Suprapubic skin (tissue), 4 donors: ENCODE measurements around the gene BDH1. TPM values are rescaled to one million over a fixed set of nuclear protein-coding genes. Genes with fewer than 3 reads are reported as not detected.
"Not testable (repeated sequence)": the region's sequence is repeated elsewhere in the genome, so short reads cannot be mapped to it uniquely, and the experiment has no call there.

ENCODE experiments used
- DNase-seq, 2 donors: peaks; one replicate each; pipeline ENCODE4 v3.0.0-alpha.2; 2019; ENCODE audit warnings: low spot score in 2 of 2
- H3K27ac ChIP-seq: fragments of 200-600 bp; sonication (generic); one replicate; pipeline ENCODE4 v1.5.1; 2019
- H3K27me3 ChIP-seq: fragments of 200-600 bp; sonication (generic); one replicate; pipeline ENCODE4 v1.5.1; 2019
- H3K36me3 ChIP-seq: fragments of 200-600 bp; sonication (generic); one replicate; pipeline ENCODE4 v1.5.1; 2019
- H3K4me1 ChIP-seq: fragments of 200-600 bp; sonication (generic); one replicate; pipeline ENCODE4 v1.5.1; 2019
- H3K4me3 ChIP-seq: fragments of 200-600 bp; sonication (generic); one replicate; pipeline ENCODE4 v1.5.1; 2019; ENCODE audit warnings: mild to moderate bottlenecking
- H3K9me3 ChIP-seq: fragments of 200-600 bp; sonication (generic); one replicate; pipeline ENCODE4 v1.5.1; 2019
- CTCF ChIP-seq, 2 donors: fragments of 200-600 bp in 1 of 2; fragments of 450-650 bp in 1 of 2; sonication (generic) in 1 of 2; IDR thresholded peaks; one replicate each; pipeline ENCODE4 v1.5.1; 2016 to 2019; ENCODE audit warnings: antibody characterized with exemption in 2 of 2, mild to moderate bottlenecking in 1 of 2, moderate library complexity in 1 of 2
- EP300 ChIP-seq: sonication (generic); formaldehyde crosslinking; IDR thresholded peaks from one replicate; pipeline ENCODE4 v1.6.1; 2017; ENCODE audit warnings: antibody characterized with exemption
- POLR2A ChIP-seq, 2 donors: fragments of 450-650 bp; IDR thresholded peaks; one replicate each; pipeline ENCODE4 v1.6.1; 2017; ENCODE audit warnings: antibody characterized with exemption in 2 of 2, mild to moderate bottlenecking in 2 of 2, moderate library complexity in 2 of 2
- POLR2AphosphoS5 ChIP-seq, 3 donors: sonication (generic); formaldehyde crosslinking; IDR thresholded peaks; one replicate each; pipeline ENCODE4 v1.6.1; 2017; ENCODE audit warnings: antibody characterized with exemption in 3 of 3
- WGBS: methylation state at CpG from one replicate; pipeline ENCODE4 v1.1.5; 2018; 5-methylcytosine and 5-hydroxymethylcytosine counted together
- total RNA-seq, 4 donors: library from RNA; depleted of rRNA; stranded (reverse); fragments of >200 nt; gene quantifications; one replicate each; pipeline ENCODE4 v1.1.0, GENCODE V29; 2016

The BDH1 gene
- total RNA-seq, 4 donors from 2014 or later: 40.7 to 70.7 (median 43.1) TPM

- Histone ChIP-seq H3K27ac (no peak overlapping the region), H3K4me3 (no peak overlapping the region), H3K27me3 (no peaks in the 10 kb centered on the region), H3K4me1 (no peaks in the 10 kb centered on the region), H3K9me3 (no peaks in the 10 kb centered on the region), H3K36me3 (no peaks in the 10 kb centered on the region)
- no peak for DNase-seq
- WGBS: 84% methylated on average over 18 of the region's 18 CpGs
- TF ChIP-seq EP300: no peak
- TF ChIP-seq POLR2AphosphoS5 (IDR thresholded peaks at IDR 0.05): no peak
- no peak for TF ChIP-seq CTCF (IDR thresholded peaks at IDR 0.05)
- TF ChIP-seq POLR2A (IDR thresholded peaks at IDR 0.05): no peak
Observed at GRCh38 chr3:197592361-197593045, 36.7 kb upstream of the BDH1 start.

- TF ChIP-seq EP300: no peak
- TF ChIP-seq POLR2A (IDR thresholded peaks at IDR 0.05): no peak
- no peak for TF ChIP-seq POLR2AphosphoS5 (IDR thresholded peaks at IDR 0.05)
- TF ChIP-seq CTCF (IDR thresholded peaks at IDR 0.05): no peak
- DNase-seq: no peak
- Histone ChIP-seq H3K4me1 (no peaks in the 10 kb centered on the region), H3K27me3 (no peaks in the 10 kb centered on the region), H3K27ac (no peak overlapping the region), H3K36me3 (no peaks in the 10 kb centered on the region), H3K9me3 (no peaks in the 10 kb centered on the region), H3K4me3 (no peak overlapping the region)
- 86% methylated on average over 5 of the region's 6 CpGs for WGBS
Observed at GRCh38 chr3:197591816-197592215, 36.0 kb upstream of the BDH1 start.

- Histone ChIP-seq H3K4me1 (no peaks in the 10 kb centered on the region), H3K36me3 (no peaks in the 10 kb centered on the region), H3K27ac (no peak overlapping the region), H3K9me3 (no peaks in the 10 kb centered on the region), H3K27me3 (no peaks in the 10 kb centered on the region), H3K4me3 (no peak overlapping the region)
- WGBS: 62% methylated on average over 4 of the region's 4 CpGs
- no peak for TF ChIP-seq POLR2A (IDR thresholded peaks at IDR 0.05)
- no peak for TF ChIP-seq POLR2AphosphoS5 (IDR thresholded peaks at IDR 0.05)
- no peak for TF ChIP-seq CTCF (IDR thresholded peaks at IDR 0.05)
- TF ChIP-seq EP300: no peak
- DNase-seq: no peak
Observed at GRCh38 chr3:197590313-197590962, 34.7 kb upstream of the BDH1 start.

GRCh38 chr3:197589545-197589944, 33.8 kb upstream of the BDH1 start:
- H3K27me3 ChIP-seq: no peaks in the 10 kb centered on the region
- TF ChIP-seq POLR2A (IDR thresholded peaks at IDR 0.05): no peak
- no peak for TF ChIP-seq EP300
- no peak for TF ChIP-seq CTCF (IDR thresholded peaks at IDR 0.05)
- no peak for TF ChIP-seq POLR2AphosphoS5 (IDR thresholded peaks at IDR 0.05)
- H3K36me3 ChIP-seq: no peaks in the 10 kb centered on the region
- WGBS: 86% methylated on average over 13 of the region's 13 CpGs
- DNase-seq: no peak
- no peaks in the 10 kb centered on the region for H3K9me3 ChIP-seq
- H3K4me1 ChIP-seq: no peaks in the 10 kb centered on the region
- H3K4me3 ChIP-seq: no peak overlapping the region
- no peak overlapping the region for H3K27ac ChIP-seq

- H3K4me3 ChIP-seq, H3K9me3 ChIP-seq, DNase-seq, H3K27ac ChIP-seq, H3K36me3 ChIP-seq, H3K27me3 ChIP-seq, H3K4me1 ChIP-seq: not testable (repeated sequence)
- WGBS: 86% methylated on average over 11 of the region's 11 CpGs
Observed at GRCh38 chr3:197586768-197587167, 31.0 kb upstream of the BDH1 start.
